GM19372 (cell line): Measurements from ENCODE around the gene CGB8.
"Not testable (repeated sequence)": the region's sequence is repeated elsewhere in the genome, so short reads cannot be mapped to it uniquely, and the experiment has no call there.

Source experiments
- ATAC-seq: cut with Tn5 transposase; IDR thresholded peaks from one replicate; pipeline ENCODE4 v1.9.1; 2021; ENCODE audit warnings: mild to moderate bottlenecking, low read depth, moderate library complexity; ENCODE audit not compliant: unreplicated experiment

The CGB8 gene

GRCh38 chr19:49049011-49049410 lies at the start of gene CGB8:
CGB8 (minus strand) TSS chr19:49049111; CDS start chr19:49048739, 372 bp downstream.
- not testable (repeated sequence) for ATAC-seq

DNA sequence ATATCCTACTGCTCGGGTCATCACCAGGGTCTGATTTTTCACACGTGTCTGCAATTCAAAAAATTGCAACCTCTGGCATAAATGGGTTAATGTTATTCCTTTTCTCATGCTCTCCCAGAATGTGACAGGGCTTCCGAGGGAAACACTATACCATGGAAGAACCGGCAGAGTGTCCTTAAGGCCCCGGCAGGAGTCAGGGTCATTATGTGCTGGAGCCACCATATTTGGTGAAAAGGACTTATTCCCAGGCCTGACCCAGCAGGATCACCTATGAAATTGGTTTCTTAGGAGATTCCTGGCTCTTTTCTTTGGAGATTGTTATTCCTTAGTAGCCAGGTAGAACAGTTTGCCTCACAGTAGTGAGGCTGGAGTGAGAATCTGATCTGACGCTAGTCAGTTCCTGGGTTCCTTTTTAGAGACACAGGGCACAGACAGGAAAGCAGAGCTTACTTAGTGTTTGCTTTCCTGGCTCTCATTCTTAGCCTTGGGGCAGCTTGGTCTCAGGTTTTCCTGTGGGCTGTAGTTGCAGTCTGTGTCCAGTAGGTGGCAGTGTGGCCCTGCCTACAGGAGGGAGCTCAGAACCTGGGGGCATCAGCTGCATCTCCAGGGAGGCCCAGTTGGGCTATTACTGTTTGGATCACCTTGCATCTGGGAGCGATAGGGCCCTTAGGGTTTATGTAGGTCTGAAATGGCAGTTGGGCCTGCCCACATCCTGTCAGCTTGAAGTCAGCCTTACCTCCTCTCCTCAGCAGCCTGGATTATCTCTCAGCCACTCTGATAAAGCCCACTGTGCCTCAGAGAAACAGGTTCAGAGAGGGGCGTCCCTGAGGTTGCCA lies 48.8 kb upstream of the CGB8 start:
- no peak for ATAC-seq

- no peak for ATAC-seq
These were observed 45.9 kb upstream of the CGB8 start for GRCh38 chr19:49094505-49095482.

DNA sequence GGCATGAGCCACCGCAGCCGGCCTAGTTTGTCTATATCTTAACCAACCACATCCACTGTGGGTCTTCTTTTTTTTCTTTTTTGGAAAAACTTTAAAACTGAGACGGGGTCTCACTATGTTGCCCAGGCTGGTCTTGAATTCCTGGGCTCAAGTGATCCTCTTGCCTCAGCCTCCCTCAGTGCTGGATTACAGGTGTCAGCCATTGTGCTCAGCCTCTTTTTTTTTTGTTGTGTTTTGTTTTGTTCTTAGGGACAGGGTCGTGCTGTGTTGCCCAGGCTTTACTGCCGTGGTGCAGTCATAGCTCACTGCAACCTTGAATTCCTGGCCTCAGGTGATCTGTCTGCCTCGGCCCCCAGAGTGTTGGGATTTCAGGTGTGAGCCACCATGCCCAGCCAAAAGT lies 43.8 kb upstream of the CGB8 start:
- ATAC-seq, result no peak

GRCh38 chr19:49091391-49092038 lies 42.6 kb upstream of the CGB8 start:
- no peak for ATAC-seq

DNA sequence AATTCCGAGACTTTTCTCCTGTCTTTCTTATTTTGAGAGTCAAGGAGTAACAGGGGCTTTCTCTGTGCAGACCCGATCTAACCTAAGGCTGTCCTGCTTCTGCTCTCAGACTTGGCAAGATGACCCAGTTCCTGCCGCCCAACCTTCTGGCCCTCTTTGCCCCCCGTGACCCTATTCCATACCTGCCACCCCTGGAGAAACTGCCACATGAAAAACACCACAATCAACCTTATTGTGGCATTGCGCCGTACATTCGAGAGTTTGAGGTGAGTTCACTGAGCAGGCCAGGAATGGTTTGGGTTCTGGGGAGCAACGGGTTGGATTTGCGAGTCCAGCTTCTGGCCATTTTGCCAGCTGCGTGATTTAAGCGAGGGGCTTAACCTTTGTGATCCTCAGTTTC lies 37.4 kb upstream of the CGB8 start:
- ATAC-seq, result no peak

GRCh38 chr19:49085868-49086232 lies 36.9 kb upstream of the CGB8 start:
- no peak for ATAC-seq

DNA sequence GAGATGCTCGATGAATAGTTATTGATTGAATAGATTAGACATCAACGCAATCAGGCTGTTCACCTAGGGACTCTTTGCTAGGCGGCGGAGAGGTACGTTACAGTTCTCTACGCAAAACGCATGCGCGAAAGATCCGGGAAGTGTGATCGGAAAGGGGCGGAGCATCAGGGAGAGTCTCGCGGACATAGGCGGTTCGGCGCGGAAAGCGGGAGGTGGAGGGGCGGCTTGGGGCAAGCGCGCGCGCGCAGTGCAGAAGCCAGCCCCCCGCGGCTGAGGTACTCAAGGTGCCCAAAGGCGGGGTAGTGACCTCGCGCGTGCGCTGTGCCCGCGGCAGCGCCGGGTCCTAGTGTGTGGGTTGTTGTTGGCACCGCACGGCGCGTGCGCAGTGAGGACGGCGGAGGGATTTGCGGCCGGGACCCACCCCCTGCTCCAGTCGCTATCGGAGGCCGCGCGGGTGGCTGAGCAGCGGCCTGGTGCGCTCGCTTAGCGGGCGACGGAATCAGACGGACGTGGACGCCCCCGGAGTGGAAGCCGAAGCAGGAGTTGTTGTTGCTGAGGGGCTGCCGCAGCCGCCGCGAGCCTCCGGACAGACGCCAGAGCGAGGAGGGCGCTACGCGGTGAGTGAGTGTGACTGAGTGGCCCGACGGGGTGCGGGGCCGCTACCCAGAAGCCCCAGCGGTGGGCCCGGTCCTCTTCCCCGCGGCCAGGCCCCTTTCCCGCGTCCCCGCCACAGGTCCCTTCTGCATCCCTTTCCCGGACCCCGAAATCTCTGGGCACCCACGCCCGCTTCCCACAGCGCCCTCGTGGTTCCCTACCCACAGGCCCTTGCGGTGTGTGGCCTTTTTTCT lies 36.3 kb upstream of the CGB8 start, which contains the start of gene SNRNP70:
TSS of gene SNRNP70 (plus strand) at position 432 of the 848 bp plus-strand sequence. CDS start 964 bp downstream, outside the sequence.
- peak; percentile 88 for ATAC-seq

DNA sequence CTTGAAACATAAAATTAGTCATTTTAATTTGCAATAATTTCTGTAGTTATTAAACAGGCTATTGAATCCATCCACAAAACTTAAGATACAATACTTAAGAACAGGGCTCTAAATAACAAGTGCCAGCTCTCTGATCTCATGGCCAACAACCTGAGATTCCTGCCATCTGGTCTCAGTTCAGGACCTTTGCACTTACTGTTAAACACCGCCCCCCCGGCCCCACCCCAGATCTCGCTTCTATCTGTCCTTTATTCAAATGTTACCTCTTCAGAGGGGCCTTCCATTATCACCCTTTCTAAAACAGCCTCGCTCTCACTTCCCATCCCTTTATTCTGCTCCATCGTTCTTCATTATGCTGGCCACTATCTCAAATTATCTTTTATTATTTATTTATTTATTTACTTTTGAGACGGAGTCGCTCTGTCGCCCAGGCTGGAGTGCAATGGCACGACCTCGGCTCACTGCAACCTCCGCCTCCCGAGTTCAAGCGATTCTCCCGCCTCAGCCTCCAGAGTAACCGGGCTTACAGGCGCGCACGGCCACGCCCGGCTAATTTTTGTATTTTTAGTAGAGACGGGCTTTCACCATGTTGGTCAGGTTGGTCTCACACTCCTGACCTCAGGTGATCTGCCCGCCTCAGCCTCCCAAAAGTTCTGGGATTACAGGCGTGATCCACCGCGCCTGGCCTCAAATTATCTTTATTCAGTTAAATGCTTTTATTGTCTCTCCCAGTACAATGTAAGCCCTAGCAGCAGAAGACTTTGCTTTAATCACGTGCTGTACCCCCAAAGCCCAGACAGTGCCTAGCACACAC lies 35.5 kb upstream of the CGB8 start:
- no peak for ATAC-seq

DNA sequence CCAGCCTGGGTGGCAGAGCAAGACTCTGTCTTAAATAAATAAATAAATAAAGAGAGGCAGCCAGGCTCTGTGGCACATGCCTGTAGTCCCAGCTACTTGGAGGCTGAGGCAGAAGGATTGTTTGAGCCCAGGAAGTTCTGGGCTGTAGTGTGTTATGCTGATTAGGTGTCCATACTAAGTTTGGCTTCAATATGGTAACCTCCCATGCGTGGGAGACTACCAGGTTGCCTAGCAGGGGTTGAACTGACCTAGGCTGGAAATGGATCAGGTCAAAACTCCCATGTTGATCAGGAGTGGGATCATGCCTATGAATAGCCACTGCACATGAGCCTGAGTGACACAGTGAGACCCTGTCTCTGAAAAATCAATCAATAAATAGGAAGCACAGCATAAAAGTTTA lies 32.4 kb upstream of the CGB8 start:
- ATAC-seq, result no peak

- ATAC-seq, result no peak
These were observed 31.5 kb upstream of the CGB8 start for GRCh38 chr19:49080392-49080791.

- not testable (repeated sequence) for ATAC-seq
These were observed 26.0 kb upstream of the CGB8 start for GRCh38 chr19:49074869-49075268.

- ATAC-seq, result no peak
These were observed 24.8 kb upstream of the CGB8 start for GRCh38 chr19:49073514-49074378.

DNA sequence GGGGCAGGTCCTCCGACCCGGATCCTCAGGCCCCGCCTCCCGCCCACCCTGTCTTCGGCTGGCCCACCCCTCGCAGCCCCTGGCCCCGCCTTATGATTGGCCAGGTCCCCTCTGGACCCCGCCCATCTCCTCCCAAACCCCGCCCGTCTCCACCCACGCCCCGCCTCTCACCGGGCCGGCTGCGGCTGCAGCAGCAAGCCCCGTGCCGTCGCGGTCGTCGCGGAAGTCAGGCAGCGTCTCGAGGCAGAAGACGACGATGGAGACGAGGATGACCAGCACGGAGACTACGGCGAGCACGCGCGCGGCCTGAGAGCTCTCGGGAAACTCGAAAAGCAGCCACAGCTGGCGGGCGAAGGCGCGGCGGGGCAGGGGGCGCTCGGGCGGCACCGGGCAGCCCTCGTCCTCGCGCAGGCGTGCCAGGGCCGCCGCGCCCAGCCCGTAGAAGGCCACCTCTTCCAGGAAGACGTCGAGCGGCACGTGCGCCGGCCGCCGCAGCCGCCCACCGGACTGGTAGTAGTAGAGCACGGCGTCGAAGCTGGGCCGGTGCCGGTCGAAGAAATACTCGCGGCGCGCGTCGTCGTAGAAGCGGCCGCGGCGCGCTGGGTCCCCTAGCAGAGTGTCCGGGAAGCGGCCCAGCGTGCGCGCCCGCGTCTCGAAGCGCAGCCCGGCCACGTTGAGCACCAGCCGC lies 23.1 kb upstream of the CGB8 start:
- no peak for ATAC-seq

DNA sequence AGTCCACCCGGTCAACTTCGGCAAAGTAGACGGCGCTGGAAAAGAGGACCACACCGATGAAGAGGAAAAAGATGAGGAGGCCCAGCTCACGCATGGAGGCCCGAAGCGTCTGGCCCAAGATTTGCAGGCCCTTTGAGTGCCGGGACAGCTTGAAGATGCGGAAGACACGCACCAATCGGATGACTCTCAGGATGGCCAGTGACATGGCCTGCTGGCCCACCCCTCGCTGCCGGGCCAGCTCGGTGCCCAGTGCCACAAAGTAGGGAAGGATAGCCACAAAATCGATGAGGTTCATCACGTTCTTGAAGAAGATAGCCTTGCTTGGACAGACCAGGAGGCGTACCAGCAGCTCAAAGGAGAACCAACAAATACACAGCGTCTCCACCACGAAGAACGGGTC lies 21.5 kb upstream of the CGB8 start:
- ATAC-seq, result no peak

GRCh38 chr19:49069026-49069425 lies 20.1 kb upstream of the CGB8 start:
- ATAC-seq, result no peak

DNA sequence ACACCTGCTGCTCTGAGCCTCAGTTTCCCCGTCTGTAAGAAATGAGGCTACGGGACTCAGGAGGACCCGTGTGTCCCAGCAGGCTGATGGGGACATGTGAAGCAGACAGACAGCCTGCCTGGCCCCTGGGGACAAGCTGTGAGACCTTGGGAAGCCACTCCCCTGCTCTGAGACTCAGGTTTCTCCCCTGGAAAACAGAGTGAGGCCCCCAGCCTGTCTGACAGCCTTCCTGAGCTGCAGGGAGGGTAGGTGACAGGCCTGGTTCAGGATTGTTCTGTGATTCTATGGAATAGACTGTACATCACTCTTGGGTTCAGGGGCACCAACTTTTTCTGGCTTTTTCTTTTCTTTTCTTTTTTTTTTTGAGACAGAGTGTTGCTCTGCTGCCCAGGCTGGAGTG lies 18.6 kb upstream of the CGB8 start:
- ATAC-seq, result no peak
